ENCODE data around the gene GLRX3. TPM values are rescaled to one million over a fixed set of nuclear protein-coding genes. Genes with fewer than 3 reads are reported as not detected.
A peak's percentile ranks its signal among the peaks of the same experiment; 100 is the strongest.
"Not testable (repeated sequence)": the region's sequence is repeated elsewhere in the genome, so short reads cannot be mapped to it uniquely, and the experiment has no call there.

Gene GLRX3
- total RNA-seq, 1 donor from 2014 or later = 200 TPM

DNA sequence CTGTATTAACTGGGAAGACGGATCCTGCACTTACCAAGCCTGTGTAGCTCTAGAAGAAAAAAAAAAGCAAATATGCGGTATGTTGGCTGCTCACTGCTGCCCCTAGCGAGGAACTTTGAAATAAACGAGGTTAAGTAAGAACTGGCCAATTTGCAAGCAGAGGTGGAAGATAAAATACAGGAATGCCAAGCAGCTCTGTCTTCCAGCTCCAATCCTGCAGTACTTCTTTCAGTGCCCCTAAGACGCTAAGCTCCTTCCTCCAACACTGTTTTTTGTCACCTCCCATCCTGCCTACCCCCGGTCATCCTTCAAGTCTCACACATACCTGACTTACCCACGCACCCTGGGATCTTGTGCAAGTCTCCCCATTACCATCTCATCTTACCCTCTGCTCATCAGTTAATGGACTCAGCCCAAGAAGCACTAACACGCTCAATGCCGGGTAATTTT, 26.4 kb upstream of the GLRX3 start:
- Histone ChIP-seq H3K27me3 (ENCODE audit: control insufficient read depth, insufficient read depth, low read length) (no peaks in the 10 kb centered on the region), H3K36me3 (ENCODE audit: control insufficient read depth, insufficient read depth, low read length) (no peaks in the 10 kb centered on the region), H3K4me3 (ENCODE audit: low read depth, low read length) (peak overlapping the region; percentile 99)
- TF ChIP-seq, protein P1, sequence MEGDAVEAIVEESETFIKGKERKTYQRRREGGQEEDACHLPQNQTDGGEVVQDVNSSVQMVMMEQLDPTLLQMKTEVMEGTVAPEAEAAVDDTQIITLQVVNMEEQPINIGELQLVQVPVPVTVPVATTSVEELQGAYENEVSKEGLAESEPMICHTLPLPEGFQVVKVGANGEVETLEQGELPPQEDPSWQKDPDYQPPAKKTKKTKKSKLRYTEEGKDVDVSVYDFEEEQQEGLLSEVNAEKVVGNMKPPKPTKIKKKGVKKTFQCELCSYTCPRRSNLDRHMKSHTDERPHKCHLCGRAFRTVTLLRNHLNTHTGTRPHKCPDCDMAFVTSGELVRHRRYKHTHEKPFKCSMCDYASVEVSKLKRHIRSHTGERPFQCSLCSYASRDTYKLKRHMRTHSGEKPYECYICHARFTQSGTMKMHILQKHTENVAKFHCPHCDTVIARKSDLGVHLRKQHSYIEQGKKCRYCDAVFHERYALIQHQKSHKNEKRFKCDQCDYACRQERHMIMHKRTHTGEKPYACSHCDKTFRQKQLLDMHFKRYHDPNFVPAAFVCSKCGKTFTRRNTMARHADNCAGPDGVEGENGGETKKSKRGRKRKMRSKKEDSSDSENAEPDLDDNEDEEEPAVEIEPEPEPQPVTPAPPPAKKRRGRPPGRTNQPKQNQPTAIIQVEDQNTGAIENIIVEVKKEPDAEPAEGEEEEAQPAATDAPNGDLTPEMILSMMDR (IDR thresholded peaks at IDR 0.05; ENCODE audit: insufficient read depth, low read length, severe bottlenecking) = peak; percentile 82
- FAIRE-seq (no peak), DNase-seq (ENCODE audit: low read depth) (peak; percentile 72)

DNA sequence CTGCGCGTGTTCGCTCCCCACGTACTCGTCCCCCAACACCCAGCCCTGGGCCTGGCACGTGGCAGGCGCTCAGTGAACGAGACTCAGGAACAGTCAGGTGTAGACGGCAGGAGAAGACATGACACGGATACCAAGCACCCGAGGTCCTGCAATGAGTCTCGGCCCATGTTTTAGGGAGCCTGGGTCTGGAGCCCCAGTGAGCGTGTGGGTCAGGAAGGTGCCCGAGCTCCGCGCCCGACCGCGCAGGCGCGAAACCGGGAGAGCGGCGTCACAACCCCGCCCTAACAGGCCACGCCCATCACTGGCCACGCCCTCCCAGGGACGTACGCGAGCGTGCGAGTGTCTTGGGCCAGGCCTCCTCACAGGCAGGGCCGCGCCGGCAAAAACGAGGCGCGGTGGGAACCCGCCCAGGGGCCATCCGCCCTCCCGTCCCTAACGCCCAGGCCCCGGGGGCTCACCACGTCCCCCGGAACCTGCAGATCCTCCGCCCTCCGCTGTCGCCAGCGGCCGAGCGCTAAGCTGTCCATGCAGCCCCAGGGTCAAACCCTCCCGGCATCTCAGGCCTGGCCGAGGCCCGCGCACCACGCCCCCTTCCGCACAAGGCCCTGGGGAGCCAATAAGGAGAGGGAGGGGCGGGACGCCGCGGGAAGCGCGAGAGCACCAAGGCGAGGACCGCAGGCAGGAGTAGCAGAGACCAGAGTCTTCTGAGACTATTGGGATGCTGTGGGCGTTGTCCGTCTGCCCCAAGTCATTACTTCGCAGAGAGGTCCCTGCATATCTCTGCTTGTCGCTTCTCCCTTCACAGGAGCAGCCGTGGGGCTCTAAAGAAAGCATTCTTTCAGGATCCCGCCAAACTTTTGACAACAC, 25.7 kb upstream of the GLRX3 start, which contains the start of gene C10orf143:
C10orf143 (minus strand) TSS at position 585 of the 867 bp plus-strand sequence; CDS start at position 527, 58 bp downstream.
- Histone ChIP-seq H3K4me3 (ENCODE audit: low read depth, low read length) (peak within 1 kb of the TSS; percentile 99), H3K27me3 (ENCODE audit: control insufficient read depth, insufficient read depth, low read length) (no peaks in the 10 kb centered on the region), H3K36me3 (ENCODE audit: control insufficient read depth, insufficient read depth, low read length) (no peaks in the 10 kb centered on the region)
- TF ChIP-seq, protein P1 (IDR thresholded peaks at IDR 0.05; ENCODE audit: insufficient read depth, low read length, severe bottlenecking) = no peak
- DNase-seq (ENCODE audit: low read depth) = peak; percentile 89
- no peak for FAIRE-seq

DNA sequence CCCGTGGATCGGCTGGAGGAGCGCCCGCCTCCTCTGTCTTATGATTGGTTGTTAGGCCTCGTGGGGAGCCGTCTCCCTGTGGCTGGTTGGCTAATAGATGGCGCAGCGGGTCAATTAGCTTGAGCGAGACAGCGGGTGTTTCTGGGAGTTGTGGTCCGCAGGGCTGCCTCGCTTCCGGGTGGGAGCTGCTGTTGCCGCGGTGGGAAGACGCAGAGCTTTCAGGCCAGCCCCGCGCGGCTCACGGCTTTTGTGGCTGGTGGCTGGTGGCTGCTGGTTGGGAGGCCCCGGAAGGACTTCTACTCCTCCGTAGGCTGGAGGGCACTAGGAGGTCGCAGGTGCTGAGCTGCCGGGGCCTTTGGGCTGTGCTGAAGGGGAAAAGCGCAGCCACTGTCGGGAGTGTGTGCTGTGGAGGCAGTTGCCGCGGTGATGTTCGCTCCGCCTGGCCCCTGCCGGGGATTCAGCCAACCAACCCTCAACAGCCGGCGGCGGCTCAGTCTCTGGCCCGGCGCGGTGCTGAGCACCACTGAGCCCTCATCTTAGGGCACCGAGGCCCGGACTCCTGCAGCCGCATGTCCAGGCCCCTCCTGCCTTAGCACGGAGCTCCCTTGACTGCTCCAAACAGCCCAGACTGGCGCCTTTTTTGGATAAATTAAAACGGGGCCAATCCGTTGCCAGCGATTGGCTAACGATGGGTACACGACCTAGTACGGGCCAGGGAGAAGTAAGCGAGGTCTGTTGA, 24.9 kb upstream of the GLRX3 start:
- H3K27me3 ChIP-seq (ENCODE audit: control insufficient read depth, insufficient read depth, low read length) = no peaks in the 10 kb centered on the region
- DNase-seq (ENCODE audit: low read depth) (peak; percentile 91), FAIRE-seq (no peak)
- H3K4me3 ChIP-seq (ENCODE audit: low read depth, low read length) = peak overlapping the region; percentile 99
- no peaks in the 10 kb centered on the region for H3K36me3 ChIP-seq (ENCODE audit: control insufficient read depth, insufficient read depth, low read length)
- TF ChIP-seq, protein P1 (IDR thresholded peaks at IDR 0.05; ENCODE audit: insufficient read depth, low read length, severe bottlenecking) = no peak

- FAIRE-seq (no peak), DNase-seq (ENCODE audit: low read depth) (no peak)
- Histone ChIP-seq H3K36me3 (ENCODE audit: control insufficient read depth, insufficient read depth, low read length) (no peaks in the 10 kb centered on the region), H3K4me3 (ENCODE audit: low read depth, low read length) (peak overlapping the region; percentile 99), H3K27me3 (ENCODE audit: control insufficient read depth, insufficient read depth, low read length) (no peaks in the 10 kb centered on the region)
- TF ChIP-seq, protein P1 (IDR thresholded peaks at IDR 0.05; ENCODE audit: insufficient read depth, low read length, severe bottlenecking) = no peak
These were observed 24.4 kb upstream of the GLRX3 start for GRCh38 chr10:130111852-130112180.

- TF ChIP-seq, protein P1 (IDR thresholded peaks at IDR 0.05; ENCODE audit: insufficient read depth, low read length, severe bottlenecking) = no peak
- Histone ChIP-seq H3K27me3 (ENCODE audit: control insufficient read depth, insufficient read depth, low read length) (no peaks in the 10 kb centered on the region), H3K4me3 (ENCODE audit: low read depth, low read length) (no peak overlapping the region), H3K36me3 (ENCODE audit: control insufficient read depth, insufficient read depth, low read length) (no peaks in the 10 kb centered on the region)
- DNase-seq (ENCODE audit: low read depth) (no peak), FAIRE-seq (no peak)
These were observed 23.4 kb upstream of the GLRX3 start for GRCh38 chr10:130112821-130113220.

- not testable (repeated sequence) for H3K36me3 ChIP-seq (ENCODE audit: control insufficient read depth, insufficient read depth, low read length); H3K4me3 ChIP-seq (ENCODE audit: low read depth, low read length); DNase-seq (ENCODE audit: low read depth); H3K27me3 ChIP-seq (ENCODE audit: control insufficient read depth, insufficient read depth, low read length); FAIRE-seq
These were observed 19.2 kb upstream of the GLRX3 start for GRCh38 chr10:130116942-130117341.

DNA sequence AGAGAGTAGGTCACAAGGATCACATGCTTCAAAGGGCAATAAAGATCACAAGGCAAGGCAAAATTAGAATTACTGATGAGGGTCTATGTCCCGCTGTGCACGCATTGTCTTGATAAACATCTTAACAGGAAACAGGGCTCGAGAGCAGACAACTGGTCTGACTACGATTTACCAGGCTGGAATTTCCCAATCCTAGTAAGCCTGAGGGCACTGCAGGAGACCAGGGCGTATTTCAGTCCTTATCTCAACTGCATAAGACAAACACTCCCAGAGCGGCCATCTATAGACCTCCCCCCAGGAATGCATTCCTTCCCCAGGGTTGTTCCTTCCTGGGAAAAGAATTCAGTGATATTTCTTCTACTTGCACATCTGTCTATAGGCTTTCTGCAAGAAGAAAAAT, 18.7 kb upstream of the GLRX3 start:
- not testable (repeated sequence) for H3K4me3 ChIP-seq (ENCODE audit: low read depth, low read length); DNase-seq (ENCODE audit: low read depth); FAIRE-seq

More for the DNA sequence above, 18.7 kb upstream of the GLRX3 start:
- not testable (repeated sequence) for H3K27me3 ChIP-seq (ENCODE audit: control insufficient read depth, insufficient read depth, low read length); H3K36me3 ChIP-seq (ENCODE audit: control insufficient read depth, insufficient read depth, low read length)

Data from bronchial epithelial cell (primary cell).